Fibroblast of skin of abdomen (primary cell): Measurements from ENCODE around the gene FAM24A. TPM values are rescaled to one million over a fixed set of nuclear protein-coding genes. Genes with fewer than 3 reads are reported as not detected.
"Not testable (repeated sequence)": the region's sequence is repeated elsewhere in the genome, so short reads cannot be mapped to it uniquely, and the experiment has no call there.

Experiments
- DNase-seq: peaks from one replicate; pipeline ENCODE4 v3.0.0-alpha.2; 2013
- polyA plus RNA-seq, 2 experiments: library from polyadenylated mRNA; unstranded; fragments of 120-200 nt; gene quantifications; one replicate each; pipeline ENCODE4 v1.2.1, GENCODE V29; 2013; ENCODE audit not compliant: insufficient read length in 2 of 2

Gene FAM24A
- polyA plus RNA-seq (2013, experiment 1 of 2; ENCODE audit: insufficient read length), result not detected
- not detected for polyA plus RNA-seq (2013, experiment 2 of 2; ENCODE audit: insufficient read length)

GRCh38 chr10:122910310-122910709 lies at the start of gene FAM24A:
FAM24A (plus strand) TSS chr10:122910610; CDS start chr10:122911635, 1,025 bp downstream.
- DNase-seq, result no peak

GRCh38 chr10:122861711-122862161 lies 48.7 kb upstream of the FAM24A start:
- peak; percentile 61 for DNase-seq

GRCh38 chr10:122863216-122864193 lies 46.9 kb upstream of the FAM24A start:
- DNase-seq, result no peak

- DNase-seq, result no peak
Observed at GRCh38 chr10:122864194-122864592, 46.2 kb upstream of the FAM24A start.

GRCh38 chr10:122864901-122865300 lies 45.5 kb upstream of the FAM24A start:
- DNase-seq, result peak; percentile 45

DNA sequence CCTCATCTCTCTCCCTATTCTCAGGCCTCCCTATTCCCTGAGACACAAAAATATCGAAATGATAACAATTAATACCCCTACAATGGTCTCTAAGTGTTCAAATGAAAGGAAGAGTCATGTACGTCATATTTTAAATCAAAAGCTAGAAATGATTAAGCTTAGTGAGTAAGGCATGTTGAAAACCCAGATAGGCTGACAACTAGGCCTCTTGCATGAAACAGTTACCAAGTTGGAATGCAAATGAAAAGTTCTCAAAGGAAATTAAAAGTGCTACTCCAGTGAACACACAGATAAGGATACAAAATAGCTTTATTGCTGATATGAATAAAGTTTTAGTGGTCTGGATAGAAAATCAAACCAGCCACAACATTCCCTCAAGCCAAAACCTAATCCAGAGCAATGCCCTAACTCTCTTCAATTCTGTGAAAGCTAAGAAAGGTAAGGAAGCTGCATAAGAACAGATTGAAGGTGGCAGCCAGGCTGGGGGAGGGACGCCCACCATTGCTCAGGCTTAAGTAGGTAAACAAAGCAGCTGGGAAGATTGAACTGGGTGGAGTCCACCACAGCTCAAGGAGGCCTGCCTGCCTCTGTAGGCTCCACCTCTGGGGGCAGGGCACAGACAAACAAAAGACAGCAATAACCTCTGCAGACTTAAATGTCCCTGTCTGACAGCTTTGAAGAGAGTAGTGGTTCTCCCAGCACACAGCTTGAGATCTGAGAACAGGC lies 43.5 kb upstream of the FAM24A start:
- DNase-seq, result not testable (repeated sequence)

DNA sequence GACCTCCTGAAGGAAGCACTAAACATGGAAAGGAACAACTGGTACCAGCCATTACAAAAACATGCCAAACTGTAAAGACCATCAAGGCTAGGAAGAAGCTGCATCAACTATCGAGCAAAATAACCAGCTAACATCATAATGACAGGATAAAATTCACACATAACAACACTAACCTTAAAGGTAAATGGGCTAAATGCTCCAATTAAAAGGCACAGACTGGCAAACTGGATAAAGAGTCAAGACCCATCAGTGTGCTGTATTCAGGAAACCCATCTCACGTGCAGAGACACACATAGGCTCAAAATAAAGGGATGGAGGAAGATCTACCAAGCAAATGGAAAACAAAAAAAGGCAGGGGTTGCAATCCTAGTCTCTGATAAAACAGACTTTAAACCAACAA lies 41.6 kb upstream of the FAM24A start:
- not testable (repeated sequence) for DNase-seq

DNA sequence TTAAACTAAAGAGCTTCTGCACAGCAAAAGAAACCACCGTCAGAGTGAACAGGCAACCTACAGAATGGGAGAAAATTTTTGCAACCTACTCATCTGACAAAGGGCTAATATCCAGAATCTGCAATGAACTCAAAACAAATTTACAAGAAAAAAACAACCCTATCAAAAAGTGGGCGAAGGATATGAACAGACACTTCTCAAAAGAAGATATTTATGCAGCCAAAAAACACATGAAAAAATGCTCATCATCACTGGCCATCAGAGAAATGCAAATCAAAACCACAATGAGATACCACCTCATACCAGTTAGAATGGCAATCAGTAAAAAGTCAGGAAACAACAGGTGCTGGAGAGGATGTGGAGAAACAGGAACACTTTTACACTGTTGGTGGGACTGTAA lies 38.5 kb upstream of the FAM24A start:
- not testable (repeated sequence) for DNase-seq

- no peak for DNase-seq
Observed at GRCh38 chr10:122875843-122876466, 34.5 kb upstream of the FAM24A start.

- no peak for DNase-seq
Observed at GRCh38 chr10:122876467-122876855, 33.9 kb upstream of the FAM24A start.

- no peak for DNase-seq
Observed at GRCh38 chr10:122877264-122877663, 33.1 kb upstream of the FAM24A start.

DNA sequence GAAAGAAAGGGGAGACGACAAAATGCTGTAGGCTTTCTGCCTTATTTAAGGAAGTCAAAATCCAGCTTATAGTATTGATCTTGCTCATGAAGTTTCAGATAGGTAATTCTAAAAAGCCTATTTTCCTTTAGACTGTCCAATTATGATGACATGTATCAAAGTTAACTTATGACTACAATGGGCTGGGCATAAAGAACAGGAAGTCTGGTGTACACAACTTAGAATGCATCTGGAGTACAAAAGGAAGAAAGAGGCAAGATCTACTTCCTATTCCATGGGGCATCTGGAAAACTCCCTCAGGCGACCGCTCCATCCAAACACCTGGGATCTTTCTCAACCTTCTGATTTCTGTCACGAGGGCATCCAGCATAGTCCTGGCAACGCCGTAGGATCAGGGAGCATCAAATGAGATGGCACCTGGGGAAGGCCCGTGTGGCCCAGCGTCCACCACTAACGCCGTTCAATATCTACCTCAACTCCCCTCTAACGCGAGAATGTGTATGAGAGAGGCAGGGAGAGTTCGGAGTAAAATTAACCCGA lies 31.5 kb upstream of the FAM24A start:
- no peak for DNase-seq

- peak; percentile 98 for DNase-seq
Observed at GRCh38 chr10:122879339-122880273, 30.8 kb upstream of the FAM24A start, which contains the start of gene FAM24B. FAM24B (minus strand) TSS chr10:122879581; CDS start chr10:122850515, 29,066 bp downstream.

GRCh38 chr10:122882766-122883165 lies 27.6 kb upstream of the FAM24A start:
- no peak for DNase-seq

GRCh38 chr10:122884166-122884565 lies 26.2 kb upstream of the FAM24A start:
- DNase-seq, result no peak

DNA sequence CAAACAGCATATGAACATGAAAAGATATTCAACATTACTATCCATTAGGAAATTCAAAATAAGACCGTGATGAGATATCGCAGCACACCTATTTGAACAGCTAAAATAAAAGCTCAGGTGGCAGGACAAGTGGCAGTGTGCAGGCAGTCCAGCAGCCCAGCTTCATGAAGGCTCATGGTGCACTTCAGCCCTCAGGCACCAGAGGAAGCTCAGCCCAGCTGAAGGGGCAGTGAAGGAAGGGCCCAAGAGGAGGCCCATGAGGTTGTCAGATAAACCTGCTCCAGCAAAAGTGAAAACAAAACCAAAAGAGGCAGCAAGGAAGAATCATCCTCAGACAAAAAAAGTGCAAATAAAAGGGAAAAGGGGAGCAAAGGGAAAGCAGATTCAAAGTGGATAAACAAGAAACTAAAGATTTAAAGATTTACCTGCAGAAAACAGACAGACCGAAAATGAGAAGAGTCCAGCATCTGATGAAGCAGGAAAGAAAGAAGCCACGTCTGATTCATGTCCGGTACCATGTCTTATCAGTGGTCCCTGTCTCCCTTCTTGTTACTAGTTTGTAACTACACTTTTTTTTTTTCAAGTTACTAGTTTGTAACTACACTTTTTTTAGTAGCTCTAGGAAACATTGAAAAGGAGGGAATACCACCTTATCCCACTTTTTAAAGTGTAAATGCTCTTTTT lies 16.0 kb upstream of the FAM24A start:
- DNase-seq, result no peak

- not testable (repeated sequence) for DNase-seq
Observed at GRCh38 chr10:122903861-122904260, 6.5 kb upstream of the FAM24A start.

DNA sequence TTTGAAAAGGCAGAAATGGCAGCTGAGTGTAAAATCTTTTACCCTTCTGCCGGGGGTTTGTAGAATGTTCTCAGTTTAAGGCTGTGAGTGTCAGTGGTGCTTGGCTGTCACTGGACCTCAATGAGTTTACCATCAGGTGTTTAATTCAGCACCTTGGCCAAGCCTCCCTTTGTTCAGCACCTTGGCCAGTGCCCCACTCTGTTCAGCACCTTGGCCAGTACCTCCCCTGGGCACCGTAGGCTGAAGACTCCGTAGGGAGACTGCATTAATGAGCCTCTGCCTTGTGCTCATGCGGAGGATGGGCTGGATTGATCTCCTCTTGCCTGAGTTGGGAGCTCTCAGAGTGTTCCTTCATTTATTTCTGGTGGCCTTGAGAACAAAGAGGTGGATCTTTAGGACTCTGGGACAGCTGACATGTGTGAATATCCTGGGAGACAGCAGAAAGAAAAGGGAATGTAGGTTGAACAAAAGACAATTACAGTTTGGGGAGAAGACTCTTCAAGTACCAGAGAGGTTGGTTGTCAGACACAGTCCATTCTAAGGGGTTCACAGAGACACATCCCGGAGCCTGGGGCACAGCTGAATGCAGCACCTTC lies 1.6 kb downstream of the FAM24A start:
- DNase-seq, result peak; percentile 38

DNA sequence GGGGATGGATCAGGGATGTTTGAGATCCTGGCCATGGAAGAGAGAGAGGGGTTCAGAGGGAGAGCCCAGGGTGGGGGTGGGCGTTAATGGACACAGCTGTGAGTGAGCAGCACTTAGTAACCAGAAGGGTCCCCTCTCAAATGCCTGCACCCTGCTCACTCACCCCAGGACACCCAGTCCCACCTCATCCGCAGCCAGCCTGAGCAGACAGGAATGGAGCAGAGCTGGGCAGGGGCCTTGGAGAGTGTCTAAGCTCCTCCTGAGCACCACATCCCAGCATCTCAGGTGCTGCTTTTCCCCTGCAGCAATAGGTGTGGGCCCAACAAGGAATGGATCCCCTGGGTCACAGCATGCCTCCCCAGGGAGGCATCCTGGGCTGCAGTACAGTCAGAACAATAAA lies 5.3 kb downstream of the FAM24A start:
- DNase-seq, result no peak

DNA sequence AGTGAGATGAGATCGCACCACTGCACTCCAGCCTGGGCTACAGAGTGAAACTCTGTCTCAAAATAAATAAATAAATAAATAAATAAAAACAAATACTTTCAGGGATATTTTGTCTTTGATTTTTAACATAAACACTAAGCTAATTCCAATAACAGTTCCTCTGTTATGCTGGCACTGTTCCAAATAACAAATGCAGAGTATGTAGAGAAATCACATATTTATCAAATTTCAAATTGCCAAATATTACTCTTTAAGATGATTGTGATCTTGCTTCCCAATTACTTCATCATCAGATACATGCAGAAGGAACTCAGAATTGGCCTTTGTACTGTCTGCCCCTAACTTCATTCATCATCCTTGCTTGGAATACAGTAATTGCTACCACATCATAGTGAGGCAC lies 19.7 kb downstream of the FAM24A start:
- DNase-seq, result no peak
